Activated CD4-positive, CD25-positive, alpha-beta regulatory T cell treated with anti-CD3 and anti-CD28 coated beads, Interleukin-2, amount 50 U/mL, for 24 hours (primary cell): ENCODE data around the gene SLC39A7.
A peak's percentile ranks its signal among the peaks of the same experiment; 100 is the strongest.
"Not testable (repeated sequence)": the region's sequence is repeated elsewhere in the genome, so short reads cannot be mapped to it uniquely, and the experiment has no call there.

Experiments
- ATAC-seq, 2 donors: fragments of 150-1000 bp; cut with Tn5 transposase; one replicate each; pipeline ENCODE4 v1.10.0; 2021; ENCODE audit warnings: mild to moderate bottlenecking in 1 of 2, moderate library complexity in 1 of 2

The SLC39A7 gene

GRCh38 chr6:33206027-33206863 lies 5.6 kb downstream of the SLC39A7 start:
- ATAC-seq: no peak

GRCh38 chr6:33206864-33207551 lies 6.3 kb downstream of the SLC39A7 start:
- no peak for ATAC-seq

- no peak for ATAC-seq
Observed at GRCh38 chr6:33207552-33208090, 7.0 kb downstream of the SLC39A7 start.

GRCh38 chr6:33208091-33208967 lies 7.7 kb downstream of the SLC39A7 start, which contains the start of gene RING1:
RING1 (plus strand) TSS chr6:33208500; CDS start chr6:33208823, 323 bp downstream.
- peak; percentile 45 to 49 for ATAC-seq

GRCh38 chr6:33209856-33210255 lies 9.2 kb downstream of the SLC39A7 start:
- no peak for ATAC-seq

DNA sequence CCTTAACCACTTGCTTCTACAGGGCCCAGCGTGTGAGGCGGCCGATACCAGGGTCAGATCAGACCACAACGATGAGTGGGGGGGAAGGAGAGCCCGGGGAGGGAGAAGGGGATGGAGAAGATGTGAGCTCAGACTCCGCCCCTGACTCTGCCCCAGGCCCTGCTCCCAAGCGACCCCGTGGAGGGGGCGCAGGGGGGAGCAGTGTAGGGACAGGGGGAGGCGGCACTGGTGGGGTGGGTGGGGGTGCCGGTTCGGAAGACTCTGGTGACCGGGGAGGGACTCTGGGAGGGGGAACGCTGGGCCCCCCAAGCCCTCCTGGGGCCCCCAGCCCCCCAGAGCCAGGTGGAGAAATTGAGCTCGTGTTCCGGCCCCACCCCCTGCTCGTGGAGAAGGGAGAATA lies 10.5 kb downstream of the SLC39A7 start:
- ATAC-seq: no peak

DNA sequence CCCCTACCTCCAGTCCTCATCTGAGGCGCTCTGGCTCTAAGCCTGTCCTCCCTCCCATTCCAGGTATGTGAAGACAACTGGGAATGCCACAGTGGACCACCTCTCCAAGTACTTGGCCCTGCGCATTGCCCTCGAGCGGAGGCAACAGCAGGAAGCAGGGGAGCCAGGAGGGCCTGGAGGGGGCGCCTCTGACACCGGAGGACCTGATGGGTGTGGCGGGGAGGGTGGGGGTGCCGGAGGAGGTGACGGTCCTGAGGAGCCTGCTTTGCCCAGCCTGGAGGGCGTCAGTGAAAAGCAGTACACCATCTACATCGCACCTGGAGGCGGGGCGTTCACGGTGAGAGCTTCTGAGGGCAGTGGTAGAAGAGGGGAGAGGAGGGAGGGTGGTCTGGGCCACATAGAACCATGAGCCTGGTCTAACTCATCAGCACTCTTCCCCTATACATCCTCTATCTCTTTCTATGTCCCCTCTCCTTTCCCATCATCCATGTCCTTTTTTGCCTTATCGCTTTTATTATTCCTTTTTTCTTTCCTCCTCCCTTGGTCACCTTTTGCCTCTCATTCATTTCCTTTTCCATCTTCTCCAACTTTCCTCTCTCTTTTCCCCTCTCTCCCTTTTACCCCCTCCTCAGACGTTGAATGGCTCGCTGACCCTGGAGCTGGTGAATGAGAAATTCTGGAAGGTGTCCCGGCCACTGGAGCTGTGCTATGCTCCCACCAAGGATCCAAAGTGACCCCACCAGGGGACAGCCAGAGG lies 11.2 kb downstream of the SLC39A7 start:
- no peak for ATAC-seq

DNA sequence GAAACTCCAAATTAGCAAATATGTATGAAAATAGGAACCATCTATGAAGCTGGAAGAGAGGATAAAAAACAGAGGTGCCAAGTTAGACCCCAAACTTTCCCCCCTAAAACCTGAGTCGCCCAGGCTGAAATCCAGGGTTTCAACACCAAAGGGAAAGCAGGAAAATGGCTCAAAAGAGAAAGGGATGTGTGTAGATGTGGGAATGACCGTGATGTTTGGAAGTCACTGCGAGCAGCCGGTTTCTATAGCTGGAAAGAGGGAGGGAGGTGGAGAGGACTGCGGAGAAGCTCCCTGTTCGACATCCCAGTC lies 12.1 kb downstream of the SLC39A7 start:
- ATAC-seq: no peak

GRCh38 chr6:33213166-33213988 lies 12.7 kb downstream of the SLC39A7 start:
- ATAC-seq: peak; percentile 11 to 21

GRCh38 chr6:33213989-33214335 lies 13.3 kb downstream of the SLC39A7 start:
- ATAC-seq: no peak

DNA sequence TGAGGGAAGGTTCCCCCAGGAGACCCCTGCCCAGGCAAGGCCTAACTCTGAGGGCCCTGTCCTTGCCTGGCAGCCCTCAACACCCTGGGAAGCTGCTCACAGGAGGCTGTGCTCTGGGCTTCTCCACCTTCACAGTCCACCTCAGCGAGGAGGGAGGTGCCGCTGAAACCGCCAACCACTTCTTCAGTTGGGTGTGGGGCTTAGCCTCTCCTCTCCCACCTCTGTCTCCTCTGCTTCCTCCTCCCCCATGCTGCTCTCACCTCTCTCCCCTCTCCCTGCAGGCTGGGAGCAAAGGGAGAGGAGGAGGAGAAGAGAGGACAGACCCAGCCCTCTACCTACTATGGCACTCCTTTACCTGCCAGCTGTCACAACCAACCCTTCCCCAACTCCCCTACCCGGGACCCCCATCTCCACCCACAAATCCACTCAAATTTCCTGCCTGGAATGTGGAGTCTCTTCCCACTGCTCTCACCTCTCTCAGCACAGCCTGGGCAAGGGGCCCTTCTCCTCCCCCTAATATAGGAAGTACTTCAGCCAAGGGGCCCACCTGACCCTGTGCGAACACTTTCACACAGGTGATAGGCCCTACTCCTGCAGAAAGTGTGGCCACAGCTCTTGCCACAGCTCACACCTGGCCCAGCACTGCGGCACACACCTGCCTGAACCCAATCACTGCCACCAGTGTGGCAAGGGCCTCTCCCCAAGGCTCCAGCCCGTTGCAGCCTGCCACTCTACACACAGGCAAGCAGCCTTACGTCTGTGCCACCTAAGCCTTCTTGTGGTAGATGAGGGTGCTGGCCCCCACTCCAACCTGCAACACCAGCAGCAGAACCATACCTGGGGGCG lies 14.8 kb downstream of the SLC39A7 start:
- no peak for ATAC-seq

DNA sequence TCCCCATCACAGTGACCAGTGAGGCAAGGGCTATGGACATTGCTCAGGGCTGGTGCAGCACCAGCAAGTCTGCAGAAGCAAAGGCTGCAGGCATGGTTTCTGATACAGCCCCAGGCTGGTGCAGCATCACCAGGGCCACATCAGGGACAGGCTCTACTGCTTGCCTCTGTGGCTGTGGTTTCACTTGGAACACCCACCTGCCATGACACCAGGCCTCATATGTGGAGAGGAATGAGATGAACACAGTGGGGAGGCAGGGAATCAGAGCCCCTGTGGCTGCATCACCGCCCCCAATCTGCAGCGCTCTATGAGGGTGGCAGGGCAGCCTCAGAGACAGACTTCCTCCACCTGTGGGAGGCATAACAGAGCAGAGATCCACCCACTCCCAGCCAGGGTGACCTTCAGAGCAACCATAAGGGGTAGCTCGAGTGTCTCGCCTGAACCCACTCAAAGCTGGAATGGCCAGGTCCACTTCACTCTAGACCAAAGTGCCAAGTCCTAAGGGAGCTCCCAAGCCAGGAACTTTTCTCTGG lies 15.5 kb downstream of the SLC39A7 start:
- ATAC-seq: no peak

DNA sequence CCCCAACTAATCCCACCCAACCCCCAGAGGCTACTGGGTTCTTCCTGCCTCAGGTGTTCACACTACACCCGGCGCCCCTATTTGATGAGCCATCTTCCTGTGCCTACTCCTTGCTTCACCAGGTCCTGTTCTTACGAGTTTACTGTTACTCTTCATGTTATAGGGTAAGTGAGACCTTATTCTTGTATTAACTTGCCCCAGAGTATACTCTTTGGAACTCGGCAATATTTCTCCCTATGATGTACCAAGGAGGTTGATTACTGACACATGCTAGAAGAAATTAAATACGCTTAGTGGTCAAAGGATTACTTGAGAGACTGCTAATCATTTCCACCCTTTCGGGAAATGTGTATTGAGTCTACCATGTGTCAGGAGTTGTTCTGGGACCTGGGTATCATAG lies 16.6 kb downstream of the SLC39A7 start:
- no peak for ATAC-seq

- ATAC-seq: no peak
Observed at GRCh38 chr6:33217681-33218080, 17.0 kb downstream of the SLC39A7 start.

- not testable (repeated sequence) for ATAC-seq
Observed at GRCh38 chr6:33226503-33227120, 25.9 kb downstream of the SLC39A7 start.

DNA sequence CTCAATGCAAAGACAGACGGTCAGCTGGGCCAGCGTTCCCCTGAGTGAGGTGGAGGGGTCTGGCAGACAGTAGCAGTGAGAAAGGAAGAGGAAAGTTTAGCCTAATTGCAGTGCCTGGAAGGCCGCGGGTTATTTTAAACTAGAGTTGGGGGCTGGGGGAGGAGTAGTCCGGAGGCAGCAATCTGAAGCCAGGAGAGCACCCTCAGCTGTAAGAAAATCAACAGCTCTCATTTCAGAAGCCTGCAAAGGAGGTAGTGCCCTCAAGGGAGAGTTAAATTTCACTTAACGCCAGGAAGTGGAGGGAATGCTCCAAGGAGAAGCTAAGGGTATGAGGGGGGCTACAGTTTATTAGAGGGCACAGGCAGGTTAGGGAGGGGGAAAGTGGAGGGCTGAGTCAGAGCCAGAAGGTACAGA lies 34.6 kb downstream of the SLC39A7 start:
- ATAC-seq: no peak

GRCh38 chr6:33236328-33236727 lies 35.7 kb downstream of the SLC39A7 start:
- ATAC-seq: no peak

GRCh38 chr6:33236852-33237251 lies 36.2 kb downstream of the SLC39A7 start:
- ATAC-seq: no peak

DNA sequence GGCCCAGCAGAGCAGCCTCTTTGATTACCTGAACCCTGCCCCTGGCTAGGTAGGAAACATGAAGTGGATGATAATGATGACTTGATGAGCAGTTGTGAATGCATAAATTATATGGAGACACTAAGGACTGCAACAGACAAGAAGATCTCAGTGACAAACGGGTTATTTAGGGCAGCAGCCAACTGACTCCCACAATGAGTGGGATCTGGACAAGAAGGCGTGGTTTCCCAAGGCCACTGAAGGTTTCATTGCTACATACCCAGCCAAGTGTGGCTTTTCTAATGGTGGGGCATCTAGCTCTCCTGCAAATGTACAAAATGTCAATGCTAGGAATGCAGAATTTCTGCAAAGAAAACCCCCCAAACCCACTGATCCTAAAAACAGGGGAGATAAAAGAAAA lies 37.1 kb downstream of the SLC39A7 start:
- no peak for ATAC-seq

DNA sequence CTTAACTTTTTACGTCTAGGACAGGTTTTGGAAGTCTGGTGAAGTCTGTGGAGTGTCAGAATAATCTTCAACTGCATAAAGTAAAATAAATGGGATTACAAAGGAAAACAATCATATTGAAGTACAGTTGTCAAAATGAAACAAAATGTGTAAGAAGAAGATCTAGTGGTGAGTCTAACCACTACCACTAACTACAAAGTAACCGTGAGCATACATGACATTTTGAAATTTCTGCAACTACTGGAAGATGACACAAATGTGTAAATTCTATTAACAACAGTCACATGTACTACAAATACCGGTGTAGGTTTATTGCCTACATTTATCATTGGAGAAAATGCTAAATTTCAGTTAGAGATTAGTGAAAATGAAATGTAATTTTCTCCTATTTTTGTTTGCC lies 41.3 kb downstream of the SLC39A7 start:
- ATAC-seq: peak; percentile 89 to 91
